GM21526 (cell line): ENCODE data around the gene PAF1.
"Not testable (repeated sequence)": the region's sequence is repeated elsewhere in the genome, so short reads cannot be mapped to it uniquely, and the experiment has no call there.

Source experiments
- ATAC-seq: cut with Tn5 transposase; IDR thresholded peaks from one replicate; pipeline ENCODE4 v1.9.1; 2021; ENCODE audit warnings: moderate library complexity; ENCODE audit not compliant: unreplicated experiment, low FRiP score

The PAF1 gene

DNA sequence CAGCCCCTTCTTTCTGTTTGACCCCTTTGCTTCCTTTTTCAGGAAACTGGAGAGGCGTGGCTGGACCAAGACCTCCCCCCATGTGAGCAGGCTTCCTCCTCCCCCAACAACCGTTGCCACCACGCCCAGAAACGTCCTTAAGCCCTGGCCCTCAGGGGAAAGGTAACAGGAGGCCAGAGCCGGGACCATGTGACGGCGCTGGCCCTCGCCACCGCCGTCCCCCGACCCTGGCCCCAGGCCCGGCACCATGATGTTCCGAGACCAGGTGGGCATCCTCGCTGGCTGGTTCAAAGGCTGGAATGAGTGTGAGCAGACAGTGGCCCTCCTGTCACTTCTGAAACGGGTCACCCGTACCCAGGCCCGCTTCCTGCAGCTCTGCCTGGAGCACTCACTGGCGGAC is 34.3 kb downstream of the PAF1 start:
- ATAC-seq, result no peak

DNA sequence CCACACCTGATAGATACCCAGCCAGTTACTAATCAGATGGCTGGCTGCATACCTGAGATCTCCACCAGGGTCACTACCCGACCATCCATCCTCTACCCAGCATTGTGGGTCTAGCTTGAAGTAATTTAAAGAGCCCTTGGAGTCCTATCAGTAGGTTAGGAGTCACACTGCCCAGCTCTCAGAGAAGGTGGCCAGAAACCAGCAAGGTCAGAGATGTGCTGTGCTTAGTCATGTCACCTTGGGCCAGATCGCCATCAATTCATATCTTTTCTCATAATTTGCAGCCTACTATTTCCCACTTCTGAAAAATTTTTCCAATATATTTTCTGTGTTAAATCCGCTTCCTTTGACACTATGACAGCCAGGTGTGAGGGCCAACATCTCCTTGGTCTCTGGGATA is 34.8 kb downstream of the PAF1 start:
- no peak for ATAC-seq

- no peak for ATAC-seq
Measured at GRCh38 chr19:39355253-39355652, 35.7 kb downstream of the PAF1 start.

DNA sequence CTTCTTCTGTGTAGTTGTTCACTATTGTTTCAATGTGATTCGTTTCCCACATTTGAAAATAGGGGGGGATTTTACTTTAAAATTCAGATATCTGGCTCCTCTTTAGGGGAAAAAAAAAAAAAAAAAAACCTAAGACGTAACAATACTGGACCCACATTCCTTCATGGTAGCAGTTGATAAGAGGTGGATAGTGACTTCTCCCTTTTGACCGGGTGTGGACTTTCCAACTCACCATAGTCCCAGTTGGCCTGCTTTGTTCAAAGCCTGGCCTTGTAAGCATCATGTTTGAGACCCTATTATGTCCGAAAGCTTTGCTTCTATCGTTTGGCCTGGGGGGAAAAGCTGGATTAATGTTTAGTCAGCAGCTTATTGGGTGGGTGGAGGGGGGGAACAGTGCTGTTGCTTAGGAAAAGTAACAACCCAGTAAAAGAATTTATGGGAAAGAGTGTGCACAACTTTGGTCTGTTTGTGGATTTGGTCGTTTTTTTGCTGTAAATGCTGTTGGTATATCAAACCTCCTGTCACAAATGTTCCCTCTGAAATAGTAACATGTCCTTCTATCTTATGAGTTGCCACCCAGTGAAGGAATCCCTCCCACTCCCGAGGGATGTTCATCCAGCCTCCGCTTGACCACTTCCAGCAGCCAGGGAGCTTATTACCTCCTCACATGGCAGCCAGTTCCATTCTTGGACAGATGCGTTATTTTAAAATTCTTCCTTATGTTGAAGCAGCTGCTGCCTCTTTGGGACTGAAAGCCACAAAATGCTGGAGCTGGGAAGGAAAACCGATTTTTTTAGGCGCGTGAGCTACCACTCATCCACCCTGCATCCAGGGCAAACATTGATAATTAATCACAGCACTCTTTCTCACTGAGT is 38.3 kb downstream of the PAF1 start:
- no peak for ATAC-seq

DNA sequence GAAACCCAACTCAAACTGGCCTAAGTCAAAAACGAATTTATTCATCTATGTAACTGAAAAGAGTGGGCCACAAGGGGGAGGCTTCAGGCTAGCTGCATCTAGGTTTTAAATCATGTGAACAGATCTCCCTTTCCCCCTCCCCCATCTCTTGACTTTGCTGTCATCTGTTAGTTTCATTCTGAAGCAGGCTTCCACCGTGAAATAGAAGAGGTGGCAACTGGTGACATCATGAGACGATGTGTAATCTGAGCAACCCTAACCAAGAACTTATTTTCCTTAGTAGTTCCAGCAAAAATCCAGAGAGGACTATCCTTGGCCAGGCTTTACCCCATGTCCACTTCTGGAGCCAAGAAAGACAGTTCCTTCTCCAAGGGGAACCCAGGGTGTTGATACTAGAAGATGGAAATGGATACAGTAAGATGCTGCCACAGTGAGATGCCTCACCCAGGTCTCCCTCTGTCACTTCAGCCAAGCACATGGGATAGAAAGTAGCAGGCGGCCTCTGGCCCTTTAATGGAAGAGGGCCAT is 39.3 kb downstream of the PAF1 start:
- no peak for ATAC-seq

GRCh38 chr19:39350156-39350555 is 40.8 kb downstream of the PAF1 start:
- ATAC-seq, result no peak

- no peak for ATAC-seq
Measured at GRCh38 chr19:39349326-39349725, 41.6 kb downstream of the PAF1 start.

DNA sequence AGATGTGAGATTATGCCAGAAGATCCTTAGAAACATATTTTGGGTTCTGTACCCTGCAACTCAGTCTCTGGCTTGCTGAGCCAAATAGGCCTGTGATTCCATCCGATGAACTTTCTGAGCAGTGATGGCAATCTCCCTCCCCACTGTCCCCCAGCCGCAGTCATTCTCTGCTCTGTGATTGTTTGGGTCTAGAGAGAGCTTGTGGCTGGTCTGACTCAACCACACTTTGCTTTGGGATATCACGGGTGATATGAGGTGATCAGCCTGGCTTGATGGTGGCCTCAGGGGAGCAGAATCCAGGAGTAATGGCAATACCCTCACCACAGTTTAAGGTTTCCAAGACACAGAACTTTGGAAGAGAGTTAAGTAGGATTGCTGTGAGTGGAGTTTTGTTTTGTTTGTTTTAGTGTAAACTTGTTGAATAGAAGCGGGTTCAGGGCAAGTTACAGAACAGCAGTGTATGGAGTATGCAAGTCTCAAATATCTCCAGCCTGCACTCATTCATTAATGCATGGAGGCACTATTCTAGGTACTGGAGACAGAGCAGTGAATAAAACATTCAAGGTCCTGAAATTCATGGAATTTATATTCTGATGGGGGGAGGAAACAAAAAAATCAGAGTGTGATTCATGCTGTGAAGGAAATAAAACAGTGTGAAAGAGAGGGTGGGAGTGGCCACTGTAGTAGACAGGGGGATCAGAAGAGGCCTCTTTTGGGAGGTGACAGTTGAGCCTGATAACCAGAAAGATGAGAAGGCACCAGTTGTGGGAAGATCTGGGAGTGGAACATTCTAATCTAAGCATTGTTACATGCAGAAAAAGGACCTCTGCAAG is 43.4 kb downstream of the PAF1 start:
- no peak for ATAC-seq

DNA sequence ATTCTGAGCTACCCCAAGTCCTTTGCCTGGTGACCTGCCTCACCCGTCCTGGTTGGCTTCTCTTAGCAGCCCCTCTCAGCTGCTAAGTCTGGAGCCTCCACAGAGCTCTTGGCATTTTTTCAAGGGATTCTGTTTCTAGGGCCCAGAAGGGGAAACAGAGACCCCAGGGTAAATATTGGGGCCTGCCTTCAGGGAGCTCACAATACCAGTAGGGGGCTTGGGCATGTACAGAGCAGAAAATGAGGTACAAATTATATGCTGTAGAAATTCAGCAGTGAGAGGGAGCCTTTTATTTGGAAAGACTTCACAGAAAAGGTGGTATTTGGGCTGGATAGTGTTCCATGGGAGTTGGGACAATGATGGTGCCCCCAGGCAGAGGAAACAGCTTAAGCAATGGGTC is 45.0 kb downstream of the PAF1 start:
- no peak for ATAC-seq

DNA sequence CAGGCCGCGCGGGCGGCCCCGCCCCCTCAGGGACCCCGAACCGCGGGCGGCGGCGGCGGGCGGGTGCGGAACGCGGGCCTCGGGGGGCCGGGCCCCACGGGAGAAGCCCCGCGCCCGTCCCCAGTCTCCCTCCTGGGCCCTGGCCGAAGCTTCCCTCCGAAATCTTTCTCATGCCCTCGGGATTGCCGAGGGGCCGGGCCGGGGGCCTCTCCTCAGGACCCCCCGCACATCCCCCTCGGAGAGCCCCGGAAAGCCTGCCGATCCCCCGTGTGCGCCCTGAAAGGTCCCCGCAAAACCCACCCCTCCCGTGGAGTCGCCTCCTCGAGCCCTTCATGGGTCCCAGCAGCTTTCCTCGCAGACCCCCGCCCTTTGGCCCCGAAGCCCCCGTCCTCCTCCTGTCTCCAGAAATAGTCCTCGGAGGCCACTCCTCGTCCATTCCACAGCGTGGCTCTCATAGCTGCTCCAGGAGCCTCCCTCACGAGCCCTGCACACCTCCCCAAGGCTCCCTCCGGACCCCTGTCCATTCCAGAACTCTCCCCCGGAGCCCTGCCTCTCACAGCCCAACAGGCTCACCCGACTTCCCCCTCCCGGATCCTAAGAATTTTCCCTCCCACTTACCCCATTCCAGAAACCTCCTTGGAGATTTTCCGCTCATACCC is 48.1 kb downstream of the PAF1 start:
- no peak for ATAC-seq

- ATAC-seq, result peak; percentile 70
Measured at GRCh38 chr19:39341719-39342604, 48.9 kb downstream of the PAF1 start, which contains the start of gene SAMD4B. SAMD4B (plus strand) TSS chr19:39342421; CDS start chr19:39356894, 14,473 bp downstream.

DNA sequence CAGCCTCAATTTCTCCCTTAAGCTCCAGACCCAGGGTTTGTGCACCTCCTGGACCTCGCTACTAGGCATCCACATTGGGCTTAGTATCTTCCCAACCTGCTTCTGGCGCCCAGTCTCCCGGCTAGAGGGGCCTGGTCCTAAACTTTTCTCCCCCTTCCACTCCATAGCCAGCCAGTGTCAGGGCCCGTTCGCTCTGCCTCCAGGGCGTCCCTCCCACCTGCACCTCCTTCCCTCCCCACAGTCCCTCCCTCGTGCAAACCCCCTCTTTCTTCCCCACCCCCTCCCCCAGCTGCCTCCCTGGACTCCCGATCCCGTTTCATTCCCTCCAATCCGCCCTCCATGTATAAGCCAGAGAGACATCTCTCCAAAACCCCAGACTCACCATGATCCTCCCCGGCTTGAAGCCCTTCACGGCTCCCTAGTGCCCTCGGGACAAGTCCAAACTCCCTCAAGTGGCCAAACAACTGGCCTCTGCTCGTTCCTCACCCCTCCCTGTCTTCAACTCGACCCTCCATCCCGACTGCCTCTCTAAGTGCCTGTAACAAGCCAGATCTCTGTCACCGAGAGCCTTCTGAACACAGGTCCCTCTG is 49.7 kb downstream of the PAF1 start:
- ATAC-seq, result no peak

GRCh38 chr19:39340156-39340555 is 50.8 kb downstream of the PAF1 start:
- ATAC-seq, result not testable (repeated sequence)

DNA sequence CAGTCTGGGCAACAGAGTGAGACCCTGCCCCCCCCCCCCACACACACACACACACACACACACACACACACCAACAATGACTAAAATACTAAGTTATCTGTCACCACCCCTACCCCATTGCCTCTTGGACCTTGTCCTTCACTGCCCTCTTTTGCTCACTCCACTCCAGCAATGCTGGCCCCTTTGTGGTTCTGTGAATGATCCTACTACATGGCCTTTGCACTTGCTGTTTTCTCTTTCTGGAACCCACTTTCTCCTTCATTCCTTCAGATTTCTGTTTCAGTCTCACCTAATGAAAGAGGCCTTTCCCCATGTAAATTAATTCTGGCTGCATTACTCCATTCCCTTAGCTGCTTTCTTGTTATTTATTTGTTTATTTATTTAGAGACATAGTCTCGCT is 51.2 kb downstream of the PAF1 start:
- no peak for ATAC-seq

DNA sequence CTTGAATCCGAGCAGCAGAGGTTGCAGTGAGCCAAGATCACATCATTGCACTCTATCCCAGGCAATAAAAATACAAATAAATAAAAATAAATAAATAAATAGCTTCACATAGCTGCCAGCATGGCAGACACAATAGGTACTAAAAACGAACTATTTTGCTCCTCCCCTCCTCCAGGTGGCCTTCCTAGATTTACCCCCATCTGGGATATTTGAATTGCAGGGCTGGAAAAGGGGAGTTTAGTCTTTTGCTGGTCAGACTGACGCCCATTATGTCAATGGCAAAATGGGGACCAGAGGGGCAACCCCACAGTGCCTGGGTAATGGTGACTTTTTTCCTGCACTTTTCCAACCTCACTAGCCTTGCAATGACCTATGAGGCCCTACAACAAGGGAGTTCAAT is 54.4 kb downstream of the PAF1 start:
- no peak for ATAC-seq
